ENCODE data around the gene SLC6A18.

Gene SLC6A18

DNA sequence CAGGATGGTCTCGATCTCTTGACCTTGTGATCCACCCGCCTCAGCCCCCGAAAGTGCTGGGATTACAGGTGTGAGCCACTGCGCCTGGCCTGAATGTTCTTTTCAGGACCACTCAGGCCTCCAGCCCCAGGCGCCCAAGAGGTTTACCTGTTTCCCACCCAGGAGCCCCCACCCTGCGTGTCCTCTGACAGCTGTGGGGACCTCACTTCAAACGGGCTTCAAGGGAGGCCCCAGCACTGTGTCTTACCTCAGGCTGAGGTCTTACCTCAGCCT, 42.9 kb upstream of the SLC6A18 start:
- Histone ChIP-seq H3K4me3 (ENCODE audit: low read length) (no peak overlapping the region), H3K9ac (ENCODE audit: low read length) (no peak overlapping the region), H3K36me3 (ENCODE audit: control insufficient read depth, insufficient read depth, low read length, severe bottlenecking) (no peaks in the 10 kb centered on the region), H3K9me3 (ENCODE audit: control insufficient read depth, low read length) (no peaks in the 10 kb centered on the region), H3K4me1 (ENCODE audit: control insufficient read depth, insufficient read depth, low read length) (no peaks in the 10 kb centered on the region), H3K27me3 (replicated peaks; ENCODE audit: control insufficient read depth, insufficient read depth, low read length) (peaks cover 40% of the 10 kb centered on the region)
- no peak for DNase-seq (ENCODE audit: low read depth)

DNA sequence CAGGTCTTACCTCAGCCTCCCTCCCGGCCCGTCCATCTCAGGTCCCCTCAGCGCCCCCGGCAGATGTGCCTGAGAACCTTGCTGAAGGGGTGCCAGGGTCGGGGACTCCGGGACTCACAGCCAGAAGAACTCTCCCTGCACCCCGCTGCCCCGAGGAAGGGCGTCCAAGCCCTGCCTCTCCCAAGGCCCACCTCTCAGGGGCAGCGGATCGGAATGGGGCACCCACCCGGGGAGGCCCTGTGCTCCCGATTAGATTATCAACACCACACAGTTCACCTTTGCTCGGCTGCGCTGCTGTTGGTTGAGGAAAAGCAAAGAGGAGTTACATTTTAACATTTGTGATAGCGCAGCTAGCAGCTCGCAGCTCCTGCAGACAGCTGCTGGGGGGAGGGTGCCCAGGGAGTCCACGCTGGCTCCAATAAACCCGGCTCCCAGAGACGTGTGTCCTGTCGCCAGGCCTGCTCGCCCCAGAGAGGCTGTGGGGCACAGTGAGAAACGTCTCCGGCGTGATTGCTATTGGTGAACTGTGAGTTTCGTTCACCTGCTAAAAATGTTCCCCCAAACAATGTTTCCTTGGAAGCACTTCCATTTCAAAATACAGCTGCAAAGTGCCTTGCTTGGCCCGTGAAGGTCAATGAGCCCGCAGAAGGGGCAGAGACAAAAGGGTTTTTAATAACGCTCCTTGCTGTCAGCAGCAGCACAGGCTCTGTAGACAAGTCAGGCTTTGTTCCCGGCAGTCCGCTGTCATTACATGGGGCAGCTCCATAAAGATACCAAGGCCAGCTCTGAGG, 42.4 kb upstream of the SLC6A18 start:
- Histone ChIP-seq H3K9ac (ENCODE audit: low read length) (no peak overlapping the region), H3K4me1 (ENCODE audit: control insufficient read depth, insufficient read depth, low read length) (no peaks in the 10 kb centered on the region), H3K4me3 (ENCODE audit: low read length) (no peak overlapping the region), H3K36me3 (ENCODE audit: control insufficient read depth, insufficient read depth, low read length, severe bottlenecking) (no peaks in the 10 kb centered on the region), H3K9me3 (ENCODE audit: control insufficient read depth, low read length) (no peaks in the 10 kb centered on the region), H3K27me3 (replicated peaks; ENCODE audit: control insufficient read depth, insufficient read depth, low read length) (peaks cover 44% of the 10 kb centered on the region)
- DNase-seq (ENCODE audit: low read depth) = no peak

DNA sequence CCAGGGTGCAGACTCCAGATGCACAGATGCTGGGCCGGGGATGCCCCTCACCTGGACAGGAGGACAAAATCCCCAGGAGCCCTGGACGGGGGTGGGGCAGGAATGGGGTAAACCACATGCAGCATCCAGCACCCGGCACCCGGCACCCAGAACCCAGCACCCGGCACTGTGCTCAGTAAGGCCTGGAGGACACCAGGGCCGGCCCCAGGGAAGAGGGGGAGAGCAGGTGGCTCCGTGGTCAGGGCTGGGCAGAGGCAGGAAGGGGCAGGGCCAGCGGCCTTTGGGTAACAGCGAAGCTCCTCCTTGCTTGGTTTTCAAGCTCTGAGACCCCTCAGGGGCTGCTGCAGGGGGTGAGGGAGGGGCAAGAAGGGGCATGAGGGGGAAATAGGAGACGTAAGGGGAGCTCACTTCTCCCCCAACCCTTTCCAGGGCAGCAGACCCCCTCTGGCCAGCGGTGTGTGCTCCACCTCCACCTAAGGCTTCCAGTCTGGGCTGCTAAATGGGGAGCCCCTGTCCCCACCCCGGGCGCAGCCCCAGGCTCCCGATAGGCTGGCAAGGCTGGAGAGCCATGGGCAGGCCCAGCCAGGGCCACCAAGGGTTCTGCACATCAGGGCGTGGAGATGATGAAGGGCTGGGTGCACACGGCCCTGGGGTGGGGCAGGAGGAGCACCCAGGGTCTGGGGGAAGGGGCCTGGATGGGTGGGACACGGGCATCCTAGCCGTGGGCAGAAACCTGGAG, 41.6 kb upstream of the SLC6A18 start:
- no peak overlapping the region for H3K9ac ChIP-seq (ENCODE audit: low read length)
- H3K4me3 ChIP-seq (ENCODE audit: low read length) = no peak overlapping the region
- H3K9me3 ChIP-seq (ENCODE audit: control insufficient read depth, low read length) = no peaks in the 10 kb centered on the region
- DNase-seq (ENCODE audit: low read depth) = no peak
- H3K4me1 ChIP-seq (ENCODE audit: control insufficient read depth, insufficient read depth, low read length) = no peaks in the 10 kb centered on the region
- no peaks in the 10 kb centered on the region for H3K36me3 ChIP-seq (ENCODE audit: control insufficient read depth, insufficient read depth, low read length, severe bottlenecking)
- peaks cover 45% of the 10 kb centered on the region for H3K27me3 ChIP-seq (replicated peaks; ENCODE audit: control insufficient read depth, insufficient read depth, low read length)

DNA sequence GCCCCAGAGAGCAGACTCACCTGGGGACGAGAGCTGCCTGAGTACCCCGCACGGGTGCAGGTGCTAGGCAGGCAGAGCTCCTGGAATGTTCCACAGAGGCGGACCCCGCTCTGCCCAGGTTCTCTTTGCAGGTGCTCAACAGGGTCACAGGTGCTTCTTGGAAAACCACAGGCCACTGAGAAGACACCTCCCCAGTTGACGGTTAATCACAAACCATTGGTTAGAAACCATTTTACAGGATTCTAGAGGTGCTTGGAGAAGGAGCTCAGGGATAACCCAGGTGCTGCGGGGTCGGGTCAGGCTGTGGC, 41.1 kb upstream of the SLC6A18 start:
- Histone ChIP-seq H3K4me1 (ENCODE audit: control insufficient read depth, insufficient read depth, low read length) (no peaks in the 10 kb centered on the region), H3K36me3 (ENCODE audit: control insufficient read depth, insufficient read depth, low read length, severe bottlenecking) (no peaks in the 10 kb centered on the region), H3K9ac (ENCODE audit: low read length) (no peak overlapping the region), H3K27me3 (replicated peaks; ENCODE audit: control insufficient read depth, insufficient read depth, low read length) (peaks cover 43% of the 10 kb centered on the region), H3K4me3 (ENCODE audit: low read length) (no peak overlapping the region), H3K9me3 (ENCODE audit: control insufficient read depth, low read length) (no peaks in the 10 kb centered on the region)
- DNase-seq (ENCODE audit: low read depth) = no peak

DNA sequence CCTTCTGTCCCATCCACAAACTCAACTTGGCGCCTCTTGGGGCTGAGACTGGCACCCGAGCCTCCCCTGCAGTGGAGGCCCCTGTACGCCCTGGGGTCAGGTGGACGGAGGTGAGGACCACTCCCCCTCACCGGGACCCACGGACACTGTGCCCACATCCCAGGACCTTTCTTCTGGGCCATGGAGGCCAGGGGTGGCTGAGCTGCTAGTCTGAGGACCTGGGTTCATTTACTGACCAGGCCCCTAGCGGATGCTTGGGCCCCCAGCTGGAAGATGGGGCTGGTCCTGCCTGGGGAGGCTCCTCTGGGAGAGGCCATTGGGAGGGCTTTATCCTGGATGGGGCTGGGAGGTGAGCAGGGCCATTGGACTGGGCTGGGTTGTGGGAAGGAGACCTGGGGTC, 40.7 kb upstream of the SLC6A18 start:
- H3K4me3 ChIP-seq (ENCODE audit: low read length) = no peak overlapping the region
- DNase-seq (ENCODE audit: low read depth) = no peak
- H3K27me3 ChIP-seq (replicated peaks; ENCODE audit: control insufficient read depth, insufficient read depth, low read length) = peaks cover 46% of the 10 kb centered on the region
- no peaks in the 10 kb centered on the region for H3K36me3 ChIP-seq (ENCODE audit: control insufficient read depth, insufficient read depth, low read length, severe bottlenecking)
- no peak overlapping the region for H3K9ac ChIP-seq (ENCODE audit: low read length)
- H3K9me3 ChIP-seq (ENCODE audit: control insufficient read depth, low read length) = no peaks in the 10 kb centered on the region
- no peaks in the 10 kb centered on the region for H3K4me1 ChIP-seq (ENCODE audit: control insufficient read depth, insufficient read depth, low read length)

DNA sequence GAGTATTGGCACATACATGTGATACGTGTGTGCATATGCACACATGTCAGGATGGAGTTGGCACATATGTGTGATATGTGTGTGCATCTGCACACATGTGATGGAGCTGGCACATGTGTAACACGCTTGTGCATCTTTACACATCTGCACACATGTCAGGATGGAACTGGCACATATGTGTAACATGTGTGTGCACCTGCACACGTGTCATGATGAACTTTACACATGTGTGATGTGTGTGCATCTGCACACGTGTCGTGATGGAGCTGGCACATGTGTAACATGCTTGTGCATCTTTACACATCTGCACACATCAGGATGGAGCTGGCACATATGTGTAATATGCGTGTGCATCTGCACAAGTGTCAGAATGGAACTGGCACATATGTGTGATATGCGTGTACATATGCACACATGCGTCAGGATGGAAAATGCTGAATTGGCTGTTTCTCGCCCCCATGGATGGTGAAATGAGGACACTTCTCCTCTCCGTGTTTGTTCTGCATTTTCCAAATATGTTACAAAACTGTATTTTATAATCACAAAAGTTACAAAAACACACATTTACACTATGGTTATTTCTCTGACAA, 40.0 kb upstream of the SLC6A18 start:
- Histone ChIP-seq H3K4me3 (ENCODE audit: low read length) (no peak overlapping the region), H3K4me1 (ENCODE audit: control insufficient read depth, insufficient read depth, low read length) (no peaks in the 10 kb centered on the region), H3K36me3 (ENCODE audit: control insufficient read depth, insufficient read depth, low read length, severe bottlenecking) (no peaks in the 10 kb centered on the region), H3K27me3 (replicated peaks; ENCODE audit: control insufficient read depth, insufficient read depth, low read length) (peaks cover 47% of the 10 kb centered on the region), H3K9ac (ENCODE audit: low read length) (no peak overlapping the region), H3K9me3 (ENCODE audit: control insufficient read depth, low read length) (no peaks in the 10 kb centered on the region)
- no peak for DNase-seq (ENCODE audit: low read depth)

DNA sequence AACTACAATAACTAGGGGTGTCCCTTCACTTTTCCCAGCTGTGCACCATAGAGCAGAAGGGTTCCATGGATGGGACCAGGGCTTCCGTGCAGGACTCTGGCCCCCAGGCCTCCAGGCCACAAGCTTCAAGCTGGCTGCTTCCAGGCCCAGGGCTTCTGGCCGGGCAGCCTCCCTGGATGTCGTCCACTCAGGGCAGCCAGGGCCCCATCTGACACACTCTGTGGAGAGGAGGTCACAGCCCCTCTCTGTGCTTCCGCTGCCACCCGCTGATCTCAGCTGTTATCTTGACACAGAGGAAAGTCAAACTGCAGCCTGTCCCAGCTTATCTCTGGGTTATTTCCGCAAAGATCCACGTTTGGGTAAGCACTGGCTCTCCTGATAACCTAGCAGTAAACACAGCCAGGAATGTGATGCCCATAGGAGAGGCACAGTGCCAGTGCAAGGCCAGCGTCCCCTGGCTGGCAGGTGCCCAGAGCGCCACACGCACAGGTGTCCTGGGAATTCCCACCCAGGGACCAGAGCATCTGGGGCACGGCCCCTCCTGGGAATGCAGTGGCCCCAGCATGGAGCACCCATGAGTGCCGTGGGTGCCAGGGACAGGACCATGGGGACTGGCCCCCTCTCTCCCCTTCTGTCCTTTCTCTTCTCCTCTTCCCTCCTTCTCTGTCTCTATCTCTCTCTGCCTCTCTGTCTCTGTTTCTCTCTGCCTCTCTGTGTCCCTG, 39.4 kb upstream of the SLC6A18 start:
- no peak for DNase-seq (ENCODE audit: low read depth)
- Histone ChIP-seq H3K9ac (ENCODE audit: low read length) (no peak overlapping the region), H3K4me3 (ENCODE audit: low read length) (no peak overlapping the region), H3K4me1 (ENCODE audit: control insufficient read depth, insufficient read depth, low read length) (no peaks in the 10 kb centered on the region), H3K9me3 (ENCODE audit: control insufficient read depth, low read length) (no peaks in the 10 kb centered on the region), H3K27me3 (replicated peaks; ENCODE audit: control insufficient read depth, insufficient read depth, low read length) (peaks cover 52% of the 10 kb centered on the region), H3K36me3 (ENCODE audit: control insufficient read depth, insufficient read depth, low read length, severe bottlenecking) (no peaks in the 10 kb centered on the region)

DNA sequence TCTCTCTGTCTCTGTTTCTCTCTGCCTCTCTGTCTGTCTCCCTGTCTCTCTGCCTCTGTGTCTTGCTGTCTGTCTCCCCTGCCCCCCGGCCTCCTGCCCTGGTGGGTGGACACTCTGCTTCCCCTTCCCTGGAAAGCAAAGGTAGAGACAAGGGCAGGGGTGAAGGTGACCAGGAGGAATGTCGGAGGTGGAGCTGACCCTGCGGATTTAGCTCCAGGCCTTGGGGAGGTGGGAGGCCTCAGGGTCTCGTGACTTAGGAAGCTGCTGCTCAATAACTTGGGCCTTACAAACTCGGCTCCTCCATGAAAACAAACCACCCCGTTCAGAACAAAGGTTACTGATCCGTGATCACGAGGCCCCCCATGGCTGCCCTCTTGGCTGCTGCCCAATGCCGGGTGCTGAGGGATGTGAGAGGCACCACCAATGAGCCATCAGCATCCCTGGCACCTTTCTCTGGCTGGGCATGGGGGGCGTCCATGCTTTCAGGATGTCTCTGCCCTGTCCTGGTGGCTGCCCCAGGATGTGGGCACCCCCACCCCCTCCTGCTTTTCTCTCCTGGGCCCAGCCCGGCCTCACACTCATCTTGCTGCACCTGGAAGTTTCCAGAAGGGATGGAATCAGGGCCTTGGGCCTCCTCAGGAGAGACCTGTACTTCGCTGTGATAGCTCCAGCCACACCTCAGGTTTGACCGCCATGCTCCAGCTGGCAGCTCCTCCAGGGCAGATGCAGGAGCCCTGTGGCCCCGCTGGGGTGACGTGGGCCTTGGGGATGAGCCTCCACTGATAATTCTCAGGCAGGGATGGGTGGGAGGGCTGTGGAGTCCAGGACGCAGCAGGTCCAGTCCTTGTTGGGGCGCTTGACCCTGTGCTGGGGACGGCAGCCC, 38.6 kb upstream of the SLC6A18 start:
- Histone ChIP-seq H3K4me3 (ENCODE audit: low read length) (no peak overlapping the region), H3K36me3 (ENCODE audit: control insufficient read depth, insufficient read depth, low read length, severe bottlenecking) (no peaks in the 10 kb centered on the region), H3K9ac (ENCODE audit: low read length) (no peak overlapping the region), H3K4me1 (ENCODE audit: control insufficient read depth, insufficient read depth, low read length) (no peaks in the 10 kb centered on the region), H3K9me3 (ENCODE audit: control insufficient read depth, low read length) (no peaks in the 10 kb centered on the region), H3K27me3 (replicated peaks; ENCODE audit: control insufficient read depth, insufficient read depth, low read length) (peaks cover 53% of the 10 kb centered on the region)
- DNase-seq (ENCODE audit: low read depth) = no peak

DNA sequence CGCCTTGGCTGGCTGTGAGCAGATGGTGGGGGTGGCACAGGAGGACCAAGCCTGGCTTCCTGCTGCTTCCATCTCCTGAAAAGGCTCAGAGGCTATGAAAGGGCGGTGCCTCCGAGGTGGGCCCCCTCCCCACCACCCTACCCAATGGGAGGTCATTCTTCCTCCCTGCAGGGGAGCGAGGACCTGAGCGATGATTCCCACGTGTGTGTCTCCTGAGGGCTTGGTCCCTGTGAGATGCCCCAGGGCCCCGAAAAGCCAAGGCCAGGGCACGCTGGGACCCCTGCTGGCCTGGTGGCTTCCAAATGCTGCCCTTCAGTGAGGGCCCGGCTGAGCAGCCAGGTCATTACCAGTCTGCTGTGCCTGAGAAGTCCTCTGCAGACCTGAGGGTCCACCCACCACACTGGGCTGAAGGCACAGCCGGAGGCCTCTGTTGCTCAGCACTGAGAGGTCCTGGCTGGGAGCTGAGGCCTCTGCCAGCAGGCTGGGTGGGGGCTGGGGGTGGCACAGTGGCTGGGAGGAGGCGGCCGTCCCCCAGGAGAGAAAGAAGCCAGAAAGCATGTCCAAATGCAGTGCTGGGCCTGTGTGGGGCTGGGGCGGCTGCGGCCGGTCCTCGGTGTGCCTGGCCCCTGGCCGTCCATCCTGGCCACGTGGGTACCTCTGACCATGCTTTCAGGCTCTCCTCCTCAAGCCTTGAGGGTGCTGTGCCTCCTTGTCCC, 37.8 kb upstream of the SLC6A18 start:
- no peak for DNase-seq (ENCODE audit: low read depth)
- Histone ChIP-seq H3K9ac (ENCODE audit: low read length) (no peak overlapping the region), H3K36me3 (ENCODE audit: control insufficient read depth, insufficient read depth, low read length, severe bottlenecking) (no peaks in the 10 kb centered on the region), H3K27me3 (replicated peaks; ENCODE audit: control insufficient read depth, insufficient read depth, low read length) (peaks cover 56% of the 10 kb centered on the region), H3K9me3 (ENCODE audit: control insufficient read depth, low read length) (peaks cover 3% of the 10 kb centered on the region), H3K4me1 (ENCODE audit: control insufficient read depth, insufficient read depth, low read length) (no peaks in the 10 kb centered on the region), H3K4me3 (ENCODE audit: low read length) (no peak overlapping the region)

DNA sequence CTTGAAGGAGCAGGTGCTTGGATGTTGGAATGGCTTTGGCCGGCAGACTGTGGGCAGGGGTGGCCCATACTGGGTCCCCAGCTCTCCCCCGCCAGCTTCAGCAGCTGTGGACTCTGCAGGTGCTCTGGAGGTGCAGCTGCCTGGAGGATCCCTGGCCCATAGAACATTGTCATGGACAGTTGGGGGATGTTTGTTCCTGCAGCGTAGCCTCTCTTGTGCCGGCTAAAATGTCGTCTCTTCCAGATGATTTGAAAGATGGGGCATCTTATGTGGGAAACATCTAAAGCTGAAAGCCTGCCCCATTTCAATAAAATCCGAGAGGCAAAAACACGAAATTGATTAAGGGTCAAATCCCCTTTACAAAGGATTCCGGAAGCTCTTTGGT, 37.2 kb upstream of the SLC6A18 start:
- no peak for DNase-seq (ENCODE audit: low read depth)
- Histone ChIP-seq H3K4me3 (ENCODE audit: low read length) (no peak overlapping the region), H3K36me3 (ENCODE audit: control insufficient read depth, insufficient read depth, low read length, severe bottlenecking) (no peaks in the 10 kb centered on the region), H3K9ac (ENCODE audit: low read length) (no peak overlapping the region), H3K9me3 (ENCODE audit: control insufficient read depth, low read length) (peaks cover 3% of the 10 kb centered on the region), H3K27me3 (replicated peaks; ENCODE audit: control insufficient read depth, insufficient read depth, low read length) (peaks cover 52% of the 10 kb centered on the region), H3K4me1 (ENCODE audit: control insufficient read depth, insufficient read depth, low read length) (no peaks in the 10 kb centered on the region)

Measured in adipocyte (in vitro differentiated cells).